ENCODE data around the gene HOXC6. TPM values are rescaled to one million over a fixed set of nuclear protein-coding genes. Genes with fewer than 3 reads are reported as not detected.

Gene HOXC6
- total RNA-seq, 2 donors from 2014 or later: 0.15 TPM; not detected in 1

DNA sequence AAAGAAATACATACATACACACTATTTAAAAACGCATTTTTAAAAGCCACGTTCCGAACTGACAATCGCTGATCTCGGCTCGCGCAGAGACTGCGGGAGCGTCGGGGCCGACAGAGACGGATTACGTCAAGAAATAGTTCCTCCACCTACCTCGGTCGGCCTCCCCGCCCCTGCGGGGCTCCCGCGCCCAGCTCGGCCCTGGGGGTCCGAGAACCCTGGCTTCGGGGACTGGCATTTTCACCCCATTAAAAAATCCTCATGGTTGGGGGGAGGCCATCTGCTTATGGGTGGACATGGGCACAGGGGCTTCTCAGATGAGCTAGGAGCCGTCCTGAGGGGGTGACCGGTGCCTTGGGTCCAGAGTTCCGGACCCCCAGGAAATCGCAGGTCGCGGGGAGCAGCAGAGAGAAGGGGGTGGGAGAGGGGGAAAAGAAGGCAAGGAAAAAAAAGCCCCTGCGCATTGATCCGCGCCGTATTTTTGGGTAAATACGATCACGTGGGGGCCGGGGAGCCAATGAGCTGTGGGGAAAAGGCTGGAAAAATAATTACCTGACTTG, 28.6 kb upstream of the HOXC6 start:
- Histone ChIP-seq H3K9ac (ENCODE audit: low read depth in 2 of 2, low read length in 2 of 2) (peak overlapping the region in 1 of 2 donors; percentile 35), H3K9me3 (no peaks in the 10 kb centered on the region), H3K36me3 (no peaks in the 10 kb centered on the region), H3K4me3 (no peak overlapping the region), H3K27me3 (peaks cover 100% of the 10 kb centered on the region), H3K27ac (no peak overlapping the region), H3K4me1 (peaks cover 9% of the 10 kb centered on the region)
- DNase-seq: no peak
- intact Hi-C loops (cut with DNase I): loop anchor here (10.0 kb wide), 1 partner anchor 355 kb away; no protein-coding TSS in a partner anchor
- TF ChIP-seq, protein P1, sequence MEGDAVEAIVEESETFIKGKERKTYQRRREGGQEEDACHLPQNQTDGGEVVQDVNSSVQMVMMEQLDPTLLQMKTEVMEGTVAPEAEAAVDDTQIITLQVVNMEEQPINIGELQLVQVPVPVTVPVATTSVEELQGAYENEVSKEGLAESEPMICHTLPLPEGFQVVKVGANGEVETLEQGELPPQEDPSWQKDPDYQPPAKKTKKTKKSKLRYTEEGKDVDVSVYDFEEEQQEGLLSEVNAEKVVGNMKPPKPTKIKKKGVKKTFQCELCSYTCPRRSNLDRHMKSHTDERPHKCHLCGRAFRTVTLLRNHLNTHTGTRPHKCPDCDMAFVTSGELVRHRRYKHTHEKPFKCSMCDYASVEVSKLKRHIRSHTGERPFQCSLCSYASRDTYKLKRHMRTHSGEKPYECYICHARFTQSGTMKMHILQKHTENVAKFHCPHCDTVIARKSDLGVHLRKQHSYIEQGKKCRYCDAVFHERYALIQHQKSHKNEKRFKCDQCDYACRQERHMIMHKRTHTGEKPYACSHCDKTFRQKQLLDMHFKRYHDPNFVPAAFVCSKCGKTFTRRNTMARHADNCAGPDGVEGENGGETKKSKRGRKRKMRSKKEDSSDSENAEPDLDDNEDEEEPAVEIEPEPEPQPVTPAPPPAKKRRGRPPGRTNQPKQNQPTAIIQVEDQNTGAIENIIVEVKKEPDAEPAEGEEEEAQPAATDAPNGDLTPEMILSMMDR (IDR thresholded peaks at IDR 0.05): no peak

DNA sequence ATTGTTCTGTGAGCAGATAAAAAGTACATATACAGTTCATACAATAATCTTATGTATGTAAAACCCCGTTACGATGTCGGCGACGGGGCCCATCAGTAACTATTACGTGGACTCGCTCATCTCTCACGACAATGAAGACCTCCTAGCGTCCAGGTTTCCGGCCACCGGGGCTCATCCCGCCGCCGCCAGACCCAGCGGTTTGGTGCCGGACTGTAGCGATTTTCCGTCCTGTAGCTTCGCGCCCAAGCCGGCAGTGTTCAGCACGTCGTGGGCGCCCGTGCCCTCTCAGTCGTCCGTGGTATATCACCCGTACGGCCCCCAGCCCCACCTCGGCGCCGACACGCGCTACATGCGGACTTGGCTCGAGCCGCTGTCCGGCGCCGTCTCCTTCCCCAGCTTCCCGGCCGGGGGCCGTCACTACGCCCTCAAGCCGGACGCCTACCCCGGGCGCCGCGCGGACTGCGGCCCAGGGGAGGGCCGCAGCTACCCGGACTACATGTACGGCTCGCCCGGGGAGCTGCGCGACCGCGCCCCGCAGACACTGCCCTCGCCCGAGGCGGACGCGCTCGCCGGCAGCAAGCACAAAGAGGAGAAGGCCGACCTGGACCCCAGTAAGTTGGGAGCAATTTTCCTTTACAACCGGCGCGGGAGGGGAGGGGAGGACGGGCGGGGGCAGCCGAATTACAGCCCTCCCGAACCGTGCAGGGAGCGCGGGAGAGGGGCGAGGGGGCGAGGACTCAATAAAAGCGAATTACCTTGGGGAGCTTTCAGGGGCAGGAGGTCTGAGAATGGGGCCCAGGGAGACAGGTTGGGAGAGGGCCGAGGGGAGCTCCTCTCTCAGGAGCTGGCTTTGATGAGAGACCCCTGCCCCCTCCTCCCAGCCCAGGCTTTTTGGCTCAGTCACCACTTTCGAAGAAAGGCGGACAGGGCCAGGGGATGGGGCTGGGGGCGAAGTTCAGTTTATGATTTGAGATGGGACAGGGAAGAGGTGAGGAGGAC, 27.8 kb upstream of the HOXC6 start, which contains the start of gene HOXC9:
Gene HOXC9 (plus strand): TSS at position 46 of the 999 bp plus-strand sequence. CDS start 28 bp downstream, at position 74.
- TF ChIP-seq, protein P1 (IDR thresholded peaks at IDR 0.05): no peak
- no peak for DNase-seq
- H3K27ac ChIP-seq: no peak within 1 kb of the TSS
- H3K36me3 ChIP-seq: no peaks in the 10 kb centered on the region
- no peak within 1 kb of the TSS for H3K4me3 ChIP-seq
- H3K9ac ChIP-seq (ENCODE audit: low read depth in 2 of 2, low read length in 2 of 2): peak within 1 kb of the TSS in 1 of 2 donors; percentile 59
- peaks cover 5% of the 10 kb centered on the region for H3K4me1 ChIP-seq
- intact Hi-C loops (cut with DNase I): loop anchor here (10.0 kb wide), 1 partner anchor 354 kb away; no protein-coding TSS in a partner anchor
- no peaks in the 10 kb centered on the region for H3K9me3 ChIP-seq
- peaks cover 100% of the 10 kb centered on the region for H3K27me3 ChIP-seq

DNA sequence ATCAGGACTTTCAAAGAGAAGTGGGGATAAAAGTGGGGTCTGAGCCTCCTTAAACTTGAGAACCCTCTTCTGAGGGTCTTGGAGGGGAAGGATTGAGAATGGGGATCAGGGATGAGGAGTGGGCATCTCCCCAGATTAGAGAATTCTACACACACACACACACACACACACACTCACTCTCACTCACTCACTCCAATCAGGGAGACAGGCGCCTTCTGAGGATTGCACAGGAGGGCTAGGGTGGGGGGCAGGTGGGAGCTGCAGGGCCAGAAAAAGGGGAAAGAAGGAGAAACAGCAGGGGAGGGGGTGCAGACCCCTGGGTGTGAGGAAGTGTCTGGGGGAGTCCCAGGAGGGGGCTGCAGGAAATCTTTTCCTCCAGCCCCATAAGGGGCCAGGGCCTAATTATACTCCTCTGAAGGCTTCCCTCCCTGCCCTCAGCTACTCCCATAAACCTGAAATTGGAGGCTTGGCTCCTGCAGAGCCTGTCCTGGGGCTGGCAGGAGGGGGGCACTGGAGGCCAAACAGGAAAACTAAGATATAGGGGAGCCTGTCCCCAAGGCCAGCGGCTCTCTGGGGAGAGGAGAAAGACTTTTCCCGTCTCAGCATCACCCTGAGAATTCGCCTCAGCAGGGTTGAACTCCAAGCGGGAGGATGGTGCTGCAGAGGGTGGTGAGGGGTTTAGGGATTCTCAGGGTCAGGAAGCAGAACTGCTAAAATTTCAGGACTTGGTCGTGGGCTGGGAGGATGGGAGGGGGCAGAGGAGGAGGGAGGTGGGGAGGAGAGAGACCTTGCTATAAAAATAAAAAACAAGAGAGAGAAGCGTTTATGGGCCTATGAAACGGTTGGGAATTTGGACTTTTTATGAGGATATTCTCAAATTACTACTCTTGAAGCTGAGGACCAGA, 26.7 kb upstream of the HOXC6 start:
- no peak for DNase-seq
- peaks cover 7% of the 10 kb centered on the region for H3K4me1 ChIP-seq
- H3K27me3 ChIP-seq: peaks cover 100% of the 10 kb centered on the region
- no peak overlapping the region for H3K27ac ChIP-seq
- H3K9me3 ChIP-seq: no peaks in the 10 kb centered on the region
- no peak overlapping the region for H3K4me3 ChIP-seq
- intact Hi-C loops (cut with DNase I): loop anchor here (10.0 kb wide), 1 partner anchor 353 kb away; no protein-coding TSS in a partner anchor
- no peaks in the 10 kb centered on the region for H3K36me3 ChIP-seq
- H3K9ac ChIP-seq (ENCODE audit: low read depth in 2 of 2, low read length in 2 of 2): no peak overlapping the region
- TF ChIP-seq, protein P1 (IDR thresholded peaks at IDR 0.05): no peak

DNA sequence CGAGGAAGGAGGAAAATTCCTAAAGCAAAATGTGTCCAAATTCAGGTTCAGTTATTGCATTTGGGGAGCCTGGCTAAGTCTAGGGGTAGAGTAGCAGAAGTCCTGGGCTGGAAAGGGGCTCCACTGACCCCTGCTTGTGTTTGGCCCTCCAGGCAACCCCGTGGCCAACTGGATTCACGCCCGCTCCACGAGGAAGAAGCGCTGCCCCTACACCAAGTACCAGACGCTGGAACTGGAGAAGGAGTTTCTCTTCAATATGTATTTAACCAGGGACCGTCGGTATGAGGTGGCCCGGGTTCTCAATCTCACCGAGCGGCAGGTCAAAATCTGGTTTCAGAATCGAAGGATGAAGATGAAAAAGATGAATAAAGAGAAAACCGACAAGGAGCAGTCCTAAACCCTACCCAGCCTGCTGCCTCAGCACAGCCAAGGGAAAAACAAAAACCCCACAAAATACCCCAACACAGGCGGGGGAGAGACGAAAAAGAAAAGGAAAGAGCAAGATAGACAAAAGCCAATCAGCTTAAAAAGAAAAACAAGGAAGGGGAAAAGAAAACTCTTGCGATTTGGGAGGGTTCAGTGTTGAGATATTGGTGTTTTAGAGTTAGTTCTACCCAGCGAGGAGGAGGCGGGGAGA, 25.8 kb upstream of the HOXC6 start:
- TF ChIP-seq, protein P1 (IDR thresholded peaks at IDR 0.05): no peak
- Histone ChIP-seq H3K9me3 (no peaks in the 10 kb centered on the region), H3K27ac (no peak overlapping the region), H3K27me3 (peaks cover 100% of the 10 kb centered on the region), H3K4me3 (no peak overlapping the region), H3K9ac (ENCODE audit: low read depth in 2 of 2, low read length in 2 of 2) (no peak overlapping the region), H3K4me1 (peaks cover 7% of the 10 kb centered on the region), H3K36me3 (no peaks in the 10 kb centered on the region)
- no peak for DNase-seq
- intact Hi-C loops (cut with DNase I): loop anchor here (10.0 kb wide), 1 partner anchor 352 kb away; no protein-coding TSS in a partner anchor

Measured in colonic mucosa (tissue), 4 donors.